Stimulated activated CD4-positive, alpha-beta T cell treated with anti-CD3 and anti-CD28 coated beads, TNF-alpha, amount 100 ng/mL, for 24 hours (primary cell): Measurements from ENCODE around the gene LINGO4.
A peak's percentile ranks its signal among the peaks of the same experiment; 100 is the strongest.

Experiments used
- DNase-seq, 3 experiments: peaks; one replicate each; pipeline ENCODE4 v3.0.0-alpha.2; 2020; ENCODE audit warnings: low read depth in 3 of 3

LINGO4 gene

DNA sequence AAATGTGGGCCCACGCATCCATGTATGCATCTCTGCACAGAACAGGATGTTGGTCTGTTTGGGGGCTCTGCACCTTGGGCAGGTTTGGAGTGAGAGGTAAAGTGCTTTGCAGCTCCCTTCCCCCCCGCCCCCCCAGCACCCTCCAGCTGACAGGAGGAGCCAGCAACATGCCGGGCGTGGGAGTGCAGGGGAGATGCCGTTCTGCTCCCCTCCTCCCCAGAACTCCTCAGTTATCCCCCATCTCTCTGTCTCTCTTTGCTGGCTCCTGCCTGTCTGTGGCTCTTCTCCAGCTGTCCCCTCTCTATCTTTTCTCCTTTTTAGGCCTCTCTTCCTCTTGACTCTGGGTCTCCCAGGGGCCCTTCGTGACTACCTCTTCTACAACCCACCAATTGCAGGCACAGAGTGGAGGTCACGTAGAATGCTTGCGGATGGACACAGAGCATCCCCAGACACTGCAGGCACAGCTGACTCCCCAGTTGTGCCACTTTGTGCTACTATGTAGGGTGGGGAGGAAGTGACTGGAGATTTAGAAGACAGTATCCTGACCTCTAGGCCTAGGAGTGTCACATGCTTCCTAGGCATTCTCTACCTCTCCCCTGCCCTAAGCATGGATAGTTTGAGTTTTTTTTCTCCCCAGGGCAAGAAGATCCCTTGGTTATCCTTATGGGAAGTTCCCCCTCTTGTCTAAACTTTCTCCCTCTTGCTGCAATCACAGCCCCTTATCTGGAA, 28.1 kb upstream of the LINGO4 start:
- DNase-seq: no peak

DNA sequence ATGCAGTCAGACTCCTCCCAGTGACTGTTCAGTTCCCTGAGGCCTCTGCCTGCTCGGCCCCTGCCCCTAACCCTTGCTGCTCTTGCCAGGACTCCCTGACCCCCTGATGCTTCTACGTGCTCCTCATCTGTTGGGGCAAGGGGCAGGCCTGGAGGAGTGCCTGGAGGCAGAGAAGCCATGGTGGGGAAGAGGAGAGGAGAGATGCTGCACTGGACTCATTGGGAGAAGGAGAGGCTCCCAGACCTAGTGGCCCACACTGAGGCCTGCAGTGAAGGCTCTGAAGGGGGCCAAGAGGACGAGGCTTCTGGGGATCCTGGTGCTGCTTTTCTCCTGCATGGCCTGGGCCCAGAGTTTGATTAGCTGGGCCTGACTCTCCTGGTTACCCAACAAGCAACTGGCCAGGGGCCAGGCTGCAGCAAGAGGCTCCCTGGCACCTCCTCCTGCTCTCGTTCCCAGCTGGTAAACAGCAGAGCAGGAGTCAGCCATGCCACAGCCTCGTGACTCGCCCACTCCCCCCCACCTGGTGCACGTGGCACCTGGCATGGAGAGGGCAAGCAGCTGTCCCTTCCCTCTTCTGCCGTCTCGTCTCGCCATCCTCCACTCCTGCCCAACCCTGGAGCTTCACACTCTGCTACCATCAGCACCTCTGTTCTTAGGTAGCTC, 27.2 kb upstream of the LINGO4 start:
- no peak for DNase-seq

DNA sequence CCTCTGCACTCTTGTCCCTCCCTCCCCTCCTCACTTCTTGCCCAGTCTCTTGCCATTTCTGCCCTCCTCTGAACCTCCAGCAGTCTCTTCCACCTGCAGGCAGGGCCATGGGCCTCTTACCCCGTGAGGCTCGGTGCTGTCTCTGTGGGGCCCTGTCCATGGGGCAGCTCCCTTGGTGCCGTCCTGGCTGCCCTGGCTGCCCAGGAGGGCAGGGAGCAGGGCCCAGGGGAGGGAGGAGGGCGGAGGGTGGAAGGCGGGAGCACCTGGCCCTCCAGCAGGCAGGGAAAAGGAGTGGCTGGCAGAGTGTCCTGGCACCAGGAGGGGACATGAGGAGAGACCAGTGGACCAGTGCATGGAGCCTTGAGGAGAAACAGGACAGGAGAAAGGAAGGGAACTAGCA, 26.4 kb upstream of the LINGO4 start, which contains the start of gene RORC:
RORC (minus strand) TSS at position 198 of the 400 bp plus-strand sequence; CDS start at position 160, 38 bp downstream.
- no peak for DNase-seq

DNA sequence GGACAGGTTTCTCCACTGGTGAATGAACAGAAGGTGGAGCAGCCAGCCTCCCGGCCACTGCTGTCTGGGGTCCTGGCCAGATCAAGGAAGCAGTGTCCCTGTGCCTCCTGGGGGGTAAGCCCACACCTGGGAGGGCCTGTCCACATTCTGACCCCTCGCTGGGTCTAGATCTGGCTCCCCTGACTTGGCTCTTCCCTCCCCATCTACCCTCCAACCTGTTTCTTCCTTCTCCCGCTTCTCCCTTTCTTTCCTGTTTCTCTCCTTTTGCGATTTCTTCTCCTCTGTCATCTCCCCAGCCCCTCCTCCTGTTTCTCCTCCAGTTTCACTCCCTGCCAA, 26.0 kb upstream of the LINGO4 start:
- no peak for DNase-seq

DNA sequence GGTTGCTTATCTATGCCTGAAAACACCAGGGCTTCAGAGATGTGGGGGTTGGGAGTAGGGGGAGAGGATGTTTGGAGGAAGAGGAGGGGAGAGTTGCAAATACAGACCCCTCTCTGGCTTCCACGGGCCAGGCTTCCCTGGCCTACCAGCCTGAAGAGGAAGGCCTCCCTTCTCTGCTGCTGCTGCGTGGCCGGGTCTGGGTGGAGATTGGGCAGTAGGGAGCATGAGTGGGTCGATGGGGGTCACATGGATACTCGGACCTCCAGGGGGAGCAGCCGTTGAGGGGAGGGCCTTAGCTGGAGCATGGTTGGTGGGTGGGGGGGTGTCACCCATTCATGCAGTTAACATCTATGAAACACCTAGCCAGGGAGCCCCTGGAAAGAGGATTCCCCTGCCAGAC, 24.8 kb upstream of the LINGO4 start:
- DNase-seq: no peak

DNA sequence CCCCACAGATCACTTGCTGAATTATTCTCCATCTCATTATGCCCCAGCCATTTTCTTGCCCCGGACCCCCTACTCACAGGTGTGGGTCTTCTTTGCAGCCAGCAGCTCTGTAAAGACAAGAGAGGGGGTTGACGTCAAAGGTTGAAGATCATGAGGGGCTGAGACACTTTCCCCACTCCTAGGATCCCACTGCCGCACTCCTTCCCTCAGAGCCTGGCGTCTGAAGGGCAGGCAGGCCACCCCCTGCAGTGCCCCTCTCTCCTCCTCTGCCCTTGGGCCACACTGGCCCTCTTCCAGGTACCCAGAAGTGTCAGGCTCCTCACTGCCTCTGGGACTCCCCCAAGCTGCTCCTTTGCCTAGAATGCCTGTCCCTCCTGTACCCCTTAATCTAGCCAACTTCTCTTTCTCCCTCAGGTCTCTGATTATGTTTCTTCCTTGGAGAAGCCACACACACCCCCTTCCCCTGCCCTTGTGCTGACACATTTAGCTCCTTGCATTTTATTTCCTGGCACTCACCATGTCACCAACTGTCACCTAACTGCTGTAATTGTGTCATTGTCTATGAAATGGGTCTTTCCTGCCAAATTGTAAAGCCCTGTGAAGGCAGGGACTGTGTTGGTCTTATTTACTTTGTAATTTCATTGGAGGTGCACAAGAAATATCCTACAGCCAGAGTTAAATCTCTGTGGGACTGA, 24.3 kb upstream of the LINGO4 start:
- no peak for DNase-seq

DNA sequence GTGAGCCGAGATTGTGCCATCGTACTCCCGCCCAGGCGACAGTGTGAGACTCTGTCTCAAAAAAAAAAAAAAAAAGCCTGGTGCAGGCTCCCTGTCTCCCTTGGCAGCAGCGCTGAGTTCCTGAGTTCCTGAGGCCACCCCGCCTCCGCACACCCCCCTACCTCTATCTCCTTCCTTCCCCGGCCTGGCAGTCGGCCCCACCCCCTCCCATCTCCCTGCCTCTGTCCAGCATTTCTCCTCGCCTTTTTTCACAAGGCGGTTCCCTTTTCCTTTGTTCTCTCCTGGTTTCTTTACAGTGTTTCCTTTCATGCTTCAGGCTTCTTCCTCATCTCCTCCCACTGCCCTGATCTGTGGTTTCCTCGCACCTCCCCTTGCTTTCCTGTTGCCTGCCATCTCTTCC, 23.7 kb upstream of the LINGO4 start:
- no peak for DNase-seq

DNA sequence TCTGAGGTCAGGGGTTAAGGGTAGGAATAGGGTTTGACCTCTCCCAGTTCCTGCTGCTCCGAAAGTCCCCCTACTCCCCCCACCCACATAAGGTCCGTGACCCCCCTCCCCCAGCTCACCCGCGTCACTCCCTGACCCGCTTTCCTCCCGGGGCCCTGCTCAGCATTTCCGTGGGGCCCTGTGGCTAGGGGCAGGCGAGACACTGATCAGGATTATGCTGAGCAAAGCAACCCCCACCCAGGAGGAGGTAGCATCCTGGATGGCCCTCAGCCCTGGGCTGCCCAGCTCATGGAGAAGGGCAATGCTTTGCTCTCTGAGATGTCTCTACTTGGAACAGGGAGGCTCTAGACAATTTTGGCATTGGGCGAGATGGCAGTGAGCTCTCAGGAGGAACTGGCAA, 22.6 kb upstream of the LINGO4 start:
- no peak for DNase-seq

DNA sequence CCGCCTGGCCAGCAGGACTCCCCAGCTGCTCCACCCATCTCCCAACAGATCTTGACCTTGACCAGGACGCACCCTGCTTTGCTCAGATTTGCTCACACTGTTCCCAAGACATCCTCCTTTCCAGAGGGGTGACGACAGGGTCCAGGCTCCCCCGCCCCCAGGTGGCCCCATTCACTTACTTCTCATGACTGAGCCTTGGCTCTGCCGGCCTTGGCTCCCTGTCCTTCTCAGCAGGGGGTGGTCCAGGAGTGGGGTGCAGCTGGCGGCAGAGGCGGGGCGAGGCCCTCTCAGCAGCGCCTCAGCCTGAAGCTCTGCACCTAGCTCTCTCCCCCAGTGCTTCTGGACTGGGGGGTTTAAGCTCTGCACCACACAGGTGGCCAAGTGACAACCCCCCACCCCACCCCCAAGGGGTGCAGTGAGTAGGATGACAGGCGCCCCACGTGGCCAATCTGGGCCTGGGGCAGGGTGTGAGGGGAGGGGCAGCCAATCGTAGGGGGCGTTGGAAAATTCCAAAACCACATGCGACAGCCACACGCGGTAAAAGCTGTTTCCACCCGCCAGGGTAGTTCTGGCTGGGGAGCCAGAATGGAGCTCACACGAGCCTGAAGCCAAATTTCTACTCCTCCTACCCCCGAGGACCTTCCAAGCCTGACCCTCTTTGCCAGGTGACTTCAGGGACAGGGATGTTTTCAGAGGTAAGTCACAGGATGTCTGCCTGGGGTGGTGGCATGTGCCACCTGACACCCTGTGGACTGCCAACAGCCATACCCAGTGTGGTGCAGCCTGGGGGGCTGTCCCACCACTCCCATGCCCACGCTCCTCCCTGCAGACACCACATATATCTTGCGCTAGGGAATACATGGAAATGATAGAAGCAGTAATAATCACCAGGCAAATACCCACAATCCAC, 20.8 kb upstream of the LINGO4 start:
- peak in 1 of 3 experiments; percentile 47 for DNase-seq

DNA sequence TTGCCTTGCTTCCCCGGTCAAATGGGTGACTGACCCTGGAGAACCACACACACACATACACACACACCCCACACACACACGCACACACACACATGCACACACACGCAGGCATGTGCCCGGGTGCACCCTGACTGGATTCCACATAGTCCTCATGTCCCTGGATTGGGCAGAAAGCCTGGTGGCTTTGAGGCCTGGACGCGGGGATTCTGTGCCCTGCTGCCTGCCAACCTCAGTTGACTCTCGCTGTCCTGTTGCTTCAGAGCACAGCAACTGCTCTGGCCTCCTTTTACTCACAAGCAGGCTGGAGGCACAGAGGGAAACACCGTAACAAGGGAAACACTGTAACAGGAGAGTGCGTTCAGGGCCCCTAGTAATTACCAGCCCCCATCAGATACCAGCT, 20.0 kb upstream of the LINGO4 start:
- no peak for DNase-seq

DNA sequence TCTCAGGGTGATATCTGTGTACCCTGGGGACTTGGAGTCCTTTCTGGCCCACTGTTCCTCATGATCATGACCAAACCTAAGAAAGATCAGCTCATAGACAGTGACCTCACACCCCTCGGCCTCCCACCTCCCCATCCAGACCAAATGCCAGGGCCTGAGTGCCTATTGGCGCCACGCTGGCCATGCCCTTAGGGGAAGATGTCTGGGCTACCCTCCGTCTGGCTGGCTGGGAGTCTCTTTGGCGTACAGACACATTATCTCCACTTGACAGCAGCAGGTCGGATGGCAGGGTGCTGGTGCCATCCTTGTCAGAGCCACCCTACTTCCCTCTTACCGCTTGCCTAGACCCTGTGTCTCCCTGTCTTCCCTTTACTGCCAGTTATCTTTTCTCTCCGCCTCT, 18.0 kb upstream of the LINGO4 start:
- DNase-seq: no peak

DNA sequence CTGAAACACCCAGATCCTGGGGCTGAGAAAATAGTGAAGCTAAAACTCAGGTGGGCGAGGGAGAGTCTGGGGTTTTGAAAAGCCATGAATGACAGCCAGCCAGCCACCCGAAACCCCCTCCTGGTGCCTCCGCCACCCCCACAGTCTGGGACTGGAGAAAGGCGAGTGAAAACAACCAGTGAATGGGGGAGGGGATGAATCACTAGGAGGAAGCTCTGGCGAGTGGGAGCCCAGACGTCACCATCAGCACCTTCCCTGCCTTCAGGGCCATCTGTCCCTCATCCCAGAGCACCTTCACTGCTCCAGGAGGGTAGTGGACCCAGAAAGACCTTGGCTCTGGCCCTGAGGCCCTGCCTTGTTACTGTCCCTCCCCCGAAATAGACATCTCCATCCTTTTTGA, 17.2 kb upstream of the LINGO4 start:
- DNase-seq: peak in 1 of 3 experiments; percentile 62

DNA sequence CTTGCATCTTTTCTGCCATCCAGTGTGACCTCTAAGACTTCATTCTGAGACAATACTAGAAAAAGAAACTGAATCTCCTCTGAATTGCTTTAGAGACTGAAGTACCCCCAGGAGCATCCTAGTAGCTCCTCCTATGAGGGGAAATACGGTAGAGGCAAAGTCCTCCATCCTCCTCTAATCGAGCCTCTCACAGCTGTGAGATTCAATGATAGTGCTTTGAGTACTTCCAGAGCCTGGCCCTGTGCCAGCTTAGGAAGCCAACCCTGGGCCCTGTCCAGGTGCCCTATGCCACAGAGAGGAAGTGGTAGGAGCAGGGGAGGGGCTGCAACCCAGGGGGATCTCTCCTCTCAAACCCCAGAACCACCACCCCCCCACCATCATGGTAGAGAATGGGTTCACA, 15.7 kb upstream of the LINGO4 start:
- no peak for DNase-seq

DNA sequence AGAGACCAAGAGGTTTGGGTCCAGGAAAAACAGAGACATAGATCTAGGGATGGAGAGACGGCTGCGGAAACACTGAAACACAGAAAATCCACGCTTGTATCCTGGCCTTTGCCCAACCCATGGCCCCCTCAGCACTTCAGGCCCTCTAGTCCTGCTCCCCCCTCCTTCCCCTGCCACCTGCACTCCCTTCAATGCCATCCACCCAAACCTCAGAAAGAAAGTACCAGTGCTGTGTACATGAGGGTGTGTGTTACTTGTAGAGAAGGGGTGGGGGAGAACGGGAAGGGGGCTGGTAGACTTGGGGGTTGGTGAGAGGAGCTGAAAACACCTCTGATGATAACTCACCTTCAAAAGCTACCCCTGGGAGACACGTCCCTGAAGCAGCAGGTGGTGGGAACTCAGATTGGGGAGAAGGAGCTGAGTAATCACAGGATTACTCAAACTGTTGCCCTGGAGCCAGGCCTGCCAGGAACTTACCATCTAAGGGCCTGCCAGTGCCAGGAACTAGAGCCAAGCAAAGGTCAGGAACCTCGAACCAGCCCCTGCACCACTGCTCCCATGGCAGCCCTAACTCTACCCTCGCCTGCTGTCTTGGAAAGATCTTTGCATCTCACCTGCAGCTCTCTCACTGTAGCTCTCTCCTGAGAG, 14.9 kb upstream of the LINGO4 start:
- no peak for DNase-seq

DNA sequence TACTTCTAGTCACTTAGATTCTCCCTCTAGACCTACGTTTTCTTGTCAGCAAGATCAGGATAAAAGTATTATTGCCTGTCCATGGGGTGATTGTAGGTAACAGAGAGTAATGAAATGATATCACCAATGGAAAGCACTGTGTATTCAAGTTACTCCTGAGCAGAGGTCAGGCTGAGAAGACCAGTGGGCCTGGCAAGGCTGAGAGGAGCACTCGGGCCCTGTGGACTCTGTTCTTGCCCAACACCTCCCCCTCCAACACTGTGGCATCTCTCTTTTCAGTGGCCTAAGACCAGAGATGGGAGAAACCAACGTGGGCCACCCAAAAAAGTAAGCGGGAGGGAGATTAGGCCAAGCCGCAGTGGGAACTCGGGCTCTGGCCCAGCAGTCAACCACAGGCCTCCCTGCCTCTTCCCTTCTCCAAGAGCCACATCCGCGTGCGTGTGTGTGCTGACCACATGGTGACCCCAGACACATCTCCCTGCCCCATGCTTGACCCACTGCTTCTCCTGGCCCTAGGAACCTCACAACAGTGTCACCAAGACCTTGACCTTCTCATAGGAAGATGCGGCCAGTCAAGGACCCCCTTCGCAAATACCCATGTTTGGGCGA, 14.1 kb upstream of the LINGO4 start:
- DNase-seq: no peak

DNA sequence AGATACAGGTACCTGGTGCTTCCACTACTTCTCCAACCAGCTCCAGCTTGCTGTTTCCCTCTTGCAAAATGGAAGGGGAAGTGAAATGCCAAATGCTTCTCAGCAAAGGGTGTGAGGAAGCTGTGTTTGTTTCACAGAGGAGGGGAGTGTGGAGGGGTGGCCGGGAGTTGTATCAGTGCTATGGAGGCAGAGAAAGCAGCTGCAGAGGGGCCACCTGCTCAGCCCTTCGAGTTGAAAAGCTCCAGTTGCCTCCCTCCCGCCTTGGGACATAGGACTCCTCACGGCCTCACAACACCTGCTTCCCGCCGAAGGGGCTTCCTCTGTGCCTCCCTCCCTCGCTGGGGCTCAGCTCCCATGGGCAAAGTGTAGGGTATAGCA, 12.1 kb upstream of the LINGO4 start:
- DNase-seq: no peak

DNA sequence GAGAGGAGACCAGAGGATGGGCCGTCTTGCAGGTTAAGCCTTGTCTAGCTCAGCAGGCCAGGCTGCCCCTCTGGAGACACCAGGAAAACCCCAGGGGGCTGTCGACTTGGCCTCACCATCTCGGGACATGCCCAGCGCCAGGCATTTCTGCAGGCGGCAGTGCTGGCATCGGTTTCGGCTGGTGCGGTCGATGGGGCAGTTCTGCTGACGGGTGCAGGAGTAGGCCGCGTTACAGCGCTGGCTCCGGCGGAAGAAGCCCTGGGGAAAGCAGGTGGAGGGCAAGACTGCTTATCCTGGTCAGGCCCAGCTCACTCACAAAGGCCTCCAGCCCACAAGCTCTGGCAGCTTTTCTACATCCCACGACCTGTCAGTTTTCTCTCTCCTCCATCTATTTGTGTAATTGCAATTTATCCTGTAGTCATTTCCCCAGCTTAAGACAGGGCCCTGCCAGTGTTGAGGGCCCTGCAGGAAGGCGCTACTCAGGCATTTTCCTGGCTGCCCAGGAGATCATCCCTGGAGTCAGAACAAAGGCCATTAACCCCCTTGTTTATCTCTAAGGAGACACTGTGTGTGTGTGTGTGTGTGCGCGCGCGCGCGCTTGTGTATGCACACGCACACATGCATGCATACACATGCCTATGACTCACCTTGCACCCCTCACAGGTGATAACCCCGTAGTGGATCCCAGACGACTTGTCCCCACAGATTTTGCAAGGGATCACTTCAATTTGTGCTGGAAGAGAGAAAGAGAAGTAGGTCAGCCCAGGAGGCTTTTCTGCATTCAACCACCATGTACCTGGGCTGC, 11.5 kb upstream of the LINGO4 start:
- DNase-seq: no peak

DNA sequence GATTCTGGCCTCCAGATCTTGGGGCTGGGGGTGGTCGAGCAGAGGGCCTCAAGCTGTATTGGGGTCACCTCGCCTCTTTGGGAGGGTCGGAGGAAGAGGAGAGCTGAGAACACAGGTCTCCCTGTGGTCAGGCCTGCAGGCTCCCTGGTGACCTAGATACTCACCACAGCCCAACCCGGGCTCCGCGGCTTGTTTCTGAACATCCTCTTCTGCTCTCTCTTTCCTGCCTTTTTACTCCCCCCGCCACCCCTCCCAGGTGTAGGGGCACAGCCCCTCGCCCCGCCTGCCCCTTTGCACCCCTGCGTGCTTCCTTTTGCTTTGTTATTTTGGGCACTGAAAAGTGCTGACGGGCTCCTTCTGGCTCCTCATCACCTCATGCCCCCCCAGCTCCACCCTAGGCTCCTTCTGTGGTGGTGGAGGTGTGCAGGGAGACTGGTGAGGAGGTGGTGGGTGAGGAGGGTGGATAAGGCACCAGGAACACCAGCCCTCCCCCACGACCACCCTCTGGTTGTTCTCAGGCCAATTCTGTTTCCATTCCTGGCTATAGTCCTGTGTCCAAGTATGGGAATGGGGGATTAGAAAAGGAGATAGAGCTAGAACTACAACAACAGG, 10.6 kb upstream of the LINGO4 start:
- no peak for DNase-seq

DNA sequence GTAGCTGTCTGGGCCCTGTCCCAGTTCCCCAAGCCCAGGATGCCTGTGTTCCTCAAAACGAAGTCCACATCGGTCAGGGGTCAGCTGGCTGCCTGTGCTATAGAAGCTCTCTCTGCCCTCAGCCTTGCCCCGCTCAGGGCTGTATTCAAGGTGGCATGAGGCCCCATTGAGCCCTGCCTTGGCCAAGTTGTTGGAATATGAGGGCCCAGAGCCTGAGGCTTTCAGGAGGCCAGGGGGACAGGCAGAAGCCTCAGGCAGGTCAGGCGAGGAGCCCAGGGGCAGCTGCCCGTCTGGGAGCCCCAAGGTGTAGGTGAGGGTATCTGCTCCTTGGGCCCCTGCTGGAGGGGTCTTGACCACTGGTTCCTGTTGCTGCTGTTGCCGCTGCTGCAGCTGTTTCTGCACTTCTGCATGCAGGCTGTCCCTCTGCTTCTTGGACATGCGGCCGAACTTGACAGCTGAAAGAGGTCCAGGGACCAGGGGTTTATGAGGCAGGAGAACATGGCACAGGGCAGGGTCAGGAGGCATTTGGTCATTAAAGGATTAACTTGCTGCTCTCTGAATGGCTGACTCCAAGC, 9.8 kb upstream of the LINGO4 start:
- no peak for DNase-seq
